Activated CD4-positive, alpha-beta T cell treated with anti-CD3 and anti-CD28 coated beads for 48 hours (primary cell): ENCODE data around the gene CHAF1A.

Experiments
- DNase-seq: peaks from one replicate; pipeline ENCODE4 v3.0.0-alpha.2; 2020

The CHAF1A gene

DNA sequence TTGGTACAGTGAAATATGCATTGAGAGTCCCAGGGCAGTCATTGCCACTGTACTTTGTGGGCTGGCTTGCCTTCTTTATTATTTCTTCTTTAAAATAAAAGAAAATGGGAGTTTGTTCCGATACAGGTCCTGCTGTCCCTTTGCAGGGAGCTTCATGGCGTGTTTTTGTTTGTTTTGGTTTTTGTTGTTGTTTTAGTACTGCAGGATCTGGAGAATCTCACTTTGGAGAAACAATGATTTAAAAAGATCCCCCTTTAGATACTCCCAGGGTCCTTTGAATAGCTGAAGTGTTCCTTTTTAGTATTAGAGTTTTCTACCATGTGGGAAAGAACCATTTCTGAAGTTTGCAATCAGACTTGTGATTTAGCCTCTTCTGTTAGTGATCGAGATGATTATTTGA lies 11.1 kb downstream of the CHAF1A start:
- no peak for DNase-seq

DNA sequence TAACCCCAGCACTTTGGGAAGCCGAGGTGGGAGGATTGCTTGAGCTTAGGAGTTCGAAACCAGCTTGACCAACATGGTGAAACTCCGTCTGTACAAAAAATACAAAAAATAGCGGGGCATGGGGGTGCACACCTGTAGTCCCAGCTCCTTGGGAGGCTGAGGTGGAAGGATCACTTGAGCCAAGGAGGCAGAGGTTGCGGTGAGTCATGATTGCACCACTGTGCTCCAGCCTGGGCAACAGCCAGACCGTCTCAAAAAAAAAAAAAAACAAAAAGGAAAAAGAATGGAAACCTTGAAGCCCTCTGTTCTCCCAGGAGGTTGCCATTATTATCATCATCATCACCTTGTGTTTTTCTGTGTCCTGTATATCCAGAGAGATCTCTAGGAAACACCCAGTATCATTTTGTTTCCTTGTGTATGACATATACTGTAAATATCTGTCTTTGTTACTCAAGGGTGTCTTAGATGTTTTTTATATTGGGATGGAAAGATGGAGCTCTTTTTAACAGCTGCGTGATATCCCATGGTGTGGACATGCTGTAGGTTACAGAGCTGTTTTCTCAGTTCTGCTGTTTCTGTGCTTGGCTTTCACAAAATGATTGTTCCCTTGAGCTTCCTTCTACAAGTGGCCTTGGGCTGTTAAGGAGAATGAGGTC lies 11.8 kb downstream of the CHAF1A start:
- DNase-seq: no peak

DNA sequence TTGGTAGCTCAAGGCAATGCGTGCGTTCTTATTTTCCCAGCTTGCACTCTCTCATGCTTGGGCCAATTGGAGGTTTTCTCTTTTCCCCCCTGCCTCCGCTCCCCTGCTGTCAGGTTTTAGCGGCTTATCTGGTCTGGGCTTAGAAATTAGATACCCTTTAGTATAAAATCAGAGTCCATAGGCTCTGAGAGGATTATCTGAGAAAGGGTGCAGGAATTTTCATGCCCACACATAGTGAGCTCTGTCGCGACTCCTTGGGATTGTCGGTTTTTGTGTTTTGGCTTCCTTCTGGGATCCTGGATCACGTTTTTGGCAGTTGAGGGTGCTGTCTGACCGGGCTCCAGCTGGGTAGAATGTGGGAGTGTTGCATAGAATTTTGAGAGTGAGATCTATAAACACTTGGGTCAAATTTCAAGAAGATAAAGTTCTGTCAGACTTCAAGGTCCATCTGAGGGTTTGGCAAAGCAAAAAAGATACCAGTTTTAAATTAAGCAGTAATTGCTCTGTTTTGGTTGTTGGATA lies 12.4 kb downstream of the CHAF1A start:
- DNase-seq: no peak

DNA sequence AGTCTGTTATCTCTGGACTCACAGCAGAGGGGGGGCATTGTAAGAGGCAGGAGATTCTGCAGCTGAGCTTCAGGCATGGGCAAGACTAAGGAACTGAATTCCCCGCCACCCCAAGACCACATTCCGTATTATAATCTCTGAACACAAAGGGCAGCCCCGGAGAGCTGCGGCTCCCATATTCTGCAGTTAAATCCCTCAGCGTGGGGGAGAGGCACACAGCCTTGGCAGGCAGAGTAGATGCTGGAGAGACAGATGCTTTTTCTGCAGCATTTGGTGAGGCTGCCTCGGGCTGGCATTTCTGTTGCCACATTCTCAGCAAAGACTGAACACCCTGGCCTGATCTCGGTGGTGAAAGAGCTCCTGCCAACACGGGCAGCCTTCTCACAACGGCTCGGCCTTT lies 12.9 kb downstream of the CHAF1A start:
- no peak for DNase-seq

DNA sequence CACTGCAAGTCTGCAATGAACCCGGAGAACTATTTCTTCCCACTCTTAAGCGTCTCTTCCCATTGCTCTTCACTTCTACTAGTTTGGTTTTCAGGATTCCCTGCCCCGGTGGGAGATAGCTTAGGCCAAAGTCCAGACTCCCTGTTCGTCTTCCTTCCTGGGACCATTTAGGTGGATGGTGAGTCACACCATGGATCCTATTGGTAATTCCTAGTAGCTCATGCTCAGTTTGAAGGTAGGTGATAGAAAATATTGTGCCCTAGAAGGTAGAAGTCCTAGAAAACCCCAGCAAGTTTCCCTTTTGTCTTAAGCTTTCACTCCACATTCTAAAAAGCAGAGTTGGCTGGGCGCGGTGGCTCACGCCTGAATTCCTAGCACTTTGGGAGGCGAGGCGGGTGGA lies 13.8 kb downstream of the CHAF1A start:
- DNase-seq: no peak

DNA sequence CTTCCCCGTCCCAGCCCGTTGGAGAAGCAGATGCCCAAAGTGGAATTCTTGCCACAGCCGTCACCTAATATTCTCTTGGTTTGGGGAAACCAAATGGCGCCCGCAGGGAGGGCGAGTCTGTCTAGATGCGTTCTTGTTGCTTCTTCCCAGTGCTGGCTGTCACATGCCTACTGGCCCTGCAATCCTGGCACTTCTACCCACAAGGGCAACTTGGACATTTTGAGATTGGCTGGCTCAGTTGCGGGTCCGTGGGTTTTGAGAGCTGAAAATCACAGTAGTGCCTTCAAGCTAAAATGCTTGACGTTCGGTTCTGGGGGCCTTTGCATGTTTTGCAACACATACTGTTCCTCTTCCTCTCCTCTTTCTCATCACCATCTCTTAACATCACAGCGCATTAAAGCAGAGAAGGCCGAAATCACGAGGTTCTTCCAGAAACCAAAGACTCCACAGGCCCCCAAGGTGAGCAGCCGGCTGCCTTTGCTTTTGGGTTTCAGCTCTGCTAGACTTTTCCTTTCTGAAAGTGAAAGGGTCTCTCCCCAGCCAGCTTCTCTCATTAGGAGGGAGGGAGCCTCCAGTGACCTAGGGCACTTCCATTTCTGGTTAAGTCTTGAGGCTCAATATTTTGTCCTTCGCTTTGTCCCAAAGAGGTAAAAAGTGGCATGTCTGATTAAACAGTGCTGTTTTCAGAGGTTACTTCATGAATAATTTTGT lies 21.1 kb downstream of the CHAF1A start:
- DNase-seq: no peak

DNA sequence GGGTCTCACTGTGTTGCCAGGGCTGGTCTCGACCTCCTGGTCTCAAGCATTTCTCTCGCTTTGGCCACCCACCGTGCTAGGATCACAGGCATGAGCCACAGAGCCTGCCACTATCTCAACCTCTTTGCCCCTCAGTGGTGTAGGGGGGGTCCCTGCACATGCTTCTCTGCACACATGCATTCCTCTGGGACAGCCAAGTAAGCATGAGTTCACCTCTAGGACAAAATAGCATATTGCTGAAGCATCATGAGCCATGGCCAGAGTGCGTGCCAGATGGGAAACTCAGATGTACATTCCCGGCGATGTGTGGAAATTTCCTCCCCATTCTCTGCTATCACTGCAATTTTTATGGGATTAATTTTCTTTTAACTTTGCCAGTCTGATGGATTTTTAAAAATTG lies 23.1 kb downstream of the CHAF1A start:
- no peak for DNase-seq

DNA sequence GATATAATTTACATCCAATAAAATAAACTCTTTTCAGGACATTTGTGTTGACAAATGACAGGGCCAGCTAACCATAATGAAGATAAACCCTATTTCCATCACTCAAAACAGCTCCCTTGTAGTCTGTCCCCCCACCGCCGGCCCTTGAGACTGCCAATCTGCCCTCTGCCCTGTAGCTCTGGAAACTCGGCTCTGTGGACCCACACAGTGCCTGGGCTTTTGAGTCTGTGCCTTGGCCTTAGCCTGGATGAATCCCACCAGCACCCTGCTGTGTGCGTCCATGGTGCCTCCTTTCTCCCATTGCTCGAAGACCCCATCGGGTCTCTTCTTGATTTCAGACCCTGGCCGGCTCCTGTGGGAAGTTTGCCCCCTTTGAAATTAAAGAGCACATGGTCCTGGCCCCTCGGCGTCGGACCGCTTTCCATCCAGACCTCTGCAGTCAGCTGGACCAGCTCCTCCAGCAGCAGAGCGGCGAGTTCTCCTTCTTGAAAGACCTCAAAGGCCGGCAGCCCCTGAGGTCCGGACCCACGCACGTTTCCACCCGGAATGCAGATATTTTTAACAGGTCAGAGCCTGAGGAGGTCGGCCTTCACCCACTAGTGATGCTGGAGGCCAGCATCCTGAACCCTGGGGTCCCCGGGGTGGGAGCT lies 26.0 kb downstream of the CHAF1A start:
- DNase-seq: no peak

DNA sequence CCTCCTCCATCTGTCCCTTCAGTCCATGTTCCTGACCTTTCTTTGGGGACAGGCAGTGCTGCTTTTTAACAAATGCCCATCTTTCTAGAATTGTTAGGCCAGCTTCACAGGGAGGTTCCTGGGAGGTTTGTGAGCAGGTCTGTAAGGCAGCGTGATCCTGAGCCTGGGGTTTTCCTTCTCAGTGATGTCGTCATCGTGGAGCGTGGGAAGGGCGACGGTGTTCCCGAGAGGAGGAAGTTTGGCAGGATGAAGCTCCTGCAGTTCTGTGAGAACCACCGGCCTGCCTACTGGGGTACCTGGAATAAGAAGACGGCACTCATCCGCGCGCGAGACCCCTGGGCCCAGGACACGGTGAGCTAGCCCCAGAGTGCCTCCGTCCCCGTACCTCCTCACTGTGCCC lies 26.8 kb downstream of the CHAF1A start:
- DNase-seq: no peak

DNA sequence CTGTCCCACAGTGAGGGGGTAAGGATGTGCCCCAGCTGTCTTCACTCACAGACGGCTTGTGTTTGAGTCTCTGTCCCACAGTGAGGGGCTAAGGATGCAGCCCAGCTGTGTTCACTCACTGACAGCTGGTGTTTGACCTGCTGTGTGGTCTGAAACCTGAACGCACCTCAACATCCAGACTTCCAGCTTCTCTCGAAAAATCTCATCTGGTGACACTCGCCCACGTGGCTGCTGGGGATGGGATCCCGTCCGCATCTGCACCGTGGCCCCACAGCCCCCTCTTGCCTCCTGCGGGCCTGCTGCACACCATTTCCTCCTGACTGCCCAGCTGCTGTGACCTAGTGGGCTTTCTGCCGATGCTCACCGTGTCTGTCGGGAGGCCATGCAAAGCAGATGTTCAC lies 27.3 kb downstream of the CHAF1A start:
- no peak for DNase-seq

DNA sequence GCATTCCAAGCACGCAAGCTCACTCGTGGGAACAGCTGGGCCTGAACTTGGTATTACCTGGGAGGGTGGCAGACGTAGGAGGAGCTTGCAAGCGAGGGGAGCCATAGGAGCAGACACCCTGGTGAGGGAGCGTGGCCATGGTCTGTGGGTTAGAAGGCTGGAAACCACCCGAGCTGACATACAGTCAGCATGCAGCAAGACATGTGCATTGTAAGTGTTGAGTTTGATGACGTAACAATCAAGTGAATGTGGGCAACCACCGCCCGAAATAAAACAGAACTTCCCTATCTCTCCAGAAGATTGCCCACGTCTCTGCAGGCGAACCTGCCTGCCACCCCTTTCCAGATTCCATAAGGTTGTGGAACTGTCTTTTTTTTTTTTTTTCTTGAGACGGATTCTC lies 28.3 kb downstream of the CHAF1A start:
- DNase-seq: no peak

DNA sequence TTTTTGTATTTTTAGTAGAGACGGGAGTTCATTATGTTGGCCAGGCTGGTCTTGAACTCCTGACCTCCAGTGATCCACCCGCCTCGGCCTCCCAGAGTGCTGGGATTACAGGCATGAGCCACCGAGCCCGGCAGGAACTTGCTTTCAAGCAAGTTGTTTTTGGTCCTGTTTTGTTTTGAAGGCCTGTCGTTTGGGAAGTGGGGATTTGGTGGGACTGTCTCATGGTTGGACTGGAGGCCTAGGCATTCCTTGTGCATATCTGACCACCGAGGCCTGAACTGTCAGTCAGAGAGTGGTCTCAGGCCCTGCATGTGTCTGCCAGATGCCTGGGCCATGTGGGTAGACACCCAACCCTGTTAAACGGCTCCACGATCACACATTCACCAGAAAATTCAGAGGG lies 28.9 kb downstream of the CHAF1A start:
- DNase-seq: no peak

DNA sequence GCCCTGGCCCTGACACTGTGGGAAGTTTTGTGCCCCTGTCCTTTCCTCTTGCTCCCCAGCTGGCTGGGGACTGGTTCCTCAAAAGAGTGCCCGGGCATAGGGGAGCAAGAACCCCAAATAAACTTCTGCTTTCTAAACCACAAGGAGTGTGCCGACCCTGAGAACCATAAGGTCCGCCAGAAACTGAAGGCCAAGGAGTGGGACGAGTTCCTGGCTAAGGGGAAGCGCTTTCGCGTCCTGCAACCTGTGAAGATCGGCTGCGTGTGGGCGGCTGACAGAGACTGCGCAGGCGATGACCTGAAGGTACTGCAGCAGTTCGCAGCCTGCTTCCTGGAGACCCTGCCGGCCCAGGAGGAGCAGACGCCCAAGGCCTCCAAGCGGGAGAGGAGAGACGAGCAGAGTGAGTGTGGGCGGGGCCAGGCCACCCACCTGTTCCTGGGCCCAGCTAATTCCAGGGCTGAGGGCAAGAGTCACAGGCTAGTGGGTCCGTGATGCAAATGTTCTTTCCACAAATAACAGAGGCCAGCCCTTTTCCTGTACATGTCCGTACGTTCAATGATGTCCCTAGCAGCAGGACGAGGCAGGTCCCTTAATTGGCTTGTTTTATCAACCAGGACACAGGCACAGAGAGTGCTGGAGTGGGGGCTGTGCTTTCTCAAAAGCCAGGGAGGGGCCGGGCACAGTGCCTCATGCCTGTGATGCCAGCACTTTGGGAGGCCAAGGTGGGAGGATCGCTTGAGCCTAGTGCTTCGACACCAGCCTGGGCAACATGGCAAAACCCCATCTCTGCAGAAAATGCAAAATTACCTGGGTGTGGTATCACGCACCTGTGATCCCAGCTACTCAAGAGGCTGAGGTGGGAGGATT lies 29.6 kb downstream of the CHAF1A start:
- DNase-seq: no peak

DNA sequence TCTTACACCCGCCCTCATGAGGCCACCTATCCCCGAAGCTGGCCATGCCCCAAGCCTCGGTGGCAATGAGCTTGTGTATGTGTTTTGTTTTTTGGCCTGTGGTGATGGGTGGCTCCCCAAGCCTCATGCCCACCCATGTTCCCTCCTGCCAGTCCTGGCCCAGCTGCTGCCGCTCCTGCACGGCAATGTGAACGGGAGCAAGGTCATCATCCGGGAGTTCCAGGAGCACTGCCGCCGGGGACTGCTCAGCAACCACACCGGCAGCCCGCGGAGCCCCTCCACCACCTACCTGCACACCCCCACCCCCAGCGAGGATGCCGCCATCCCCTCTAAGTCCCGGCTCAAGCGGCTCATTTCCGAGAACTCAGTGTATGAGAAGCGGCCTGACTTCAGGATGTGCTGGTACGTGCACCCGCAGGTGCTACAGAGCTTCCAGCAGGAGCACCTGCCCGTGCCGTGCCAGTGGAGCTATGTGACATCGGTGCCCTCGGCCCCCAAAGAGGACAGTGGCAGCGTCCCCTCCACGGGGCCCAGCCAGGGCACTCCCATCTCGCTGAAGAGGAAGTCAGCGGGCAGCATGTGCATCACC lies 30.6 kb downstream of the CHAF1A start:
- DNase-seq: no peak

DNA sequence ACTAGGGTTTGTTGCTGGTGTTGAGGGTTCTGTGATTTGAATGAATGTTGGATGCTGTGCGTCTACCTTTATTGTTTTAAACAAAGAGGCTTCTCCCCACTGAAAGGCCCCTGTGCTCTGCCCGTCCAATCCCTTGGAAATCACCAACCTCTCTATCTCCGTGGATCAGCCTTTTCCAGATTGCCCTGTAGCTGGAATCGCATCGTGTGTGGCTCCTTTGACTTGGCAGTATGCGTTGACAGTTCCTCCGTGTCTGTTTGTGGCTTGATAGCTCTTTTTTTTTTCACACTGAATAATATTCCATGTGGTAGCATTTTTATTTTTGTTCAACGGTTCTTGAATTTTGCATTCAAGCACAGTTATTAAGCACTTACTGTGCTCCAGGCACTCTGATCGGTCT lies 32.0 kb downstream of the CHAF1A start:
- no peak for DNase-seq

DNA sequence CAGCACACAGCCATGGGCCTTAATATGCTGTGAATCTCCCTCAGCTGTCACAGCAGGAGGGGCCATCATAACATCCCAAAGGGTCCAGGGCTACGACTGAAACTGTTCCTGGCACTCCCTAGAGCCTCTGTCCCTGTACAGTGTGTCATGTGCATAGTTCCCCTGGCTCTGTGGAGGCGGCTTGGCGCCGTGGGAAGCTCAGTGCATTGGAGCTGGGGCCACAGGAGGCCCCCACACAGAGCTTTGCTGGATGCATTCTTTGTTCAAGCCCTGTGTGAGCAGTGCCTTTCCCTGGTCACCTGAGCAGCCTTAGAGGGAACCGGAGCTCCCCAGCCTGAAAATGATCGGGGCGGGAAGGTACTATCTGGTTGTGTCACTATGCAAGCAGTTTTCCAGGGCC lies 33.8 kb downstream of the CHAF1A start:
- no peak for DNase-seq

DNA sequence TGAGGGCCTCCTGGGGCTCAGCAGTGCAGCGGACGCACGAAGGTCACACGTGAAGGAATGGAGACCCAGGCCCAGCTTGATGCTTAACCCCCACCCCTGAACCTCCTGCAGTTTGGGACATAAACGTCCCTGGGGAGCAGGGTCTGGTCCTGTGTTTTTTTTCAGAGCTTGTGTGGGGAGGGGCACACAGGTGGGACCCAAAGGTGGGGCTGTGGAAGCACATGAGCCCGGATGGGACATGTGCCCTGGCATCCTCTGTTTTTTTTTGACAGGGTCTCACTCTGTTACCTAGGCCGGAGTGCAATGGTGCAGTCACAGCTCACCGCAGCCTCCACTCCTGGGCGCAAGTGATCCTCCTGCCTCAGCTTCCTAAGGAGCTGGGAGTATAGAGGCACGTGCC lies 34.7 kb downstream of the CHAF1A start:
- no peak for DNase-seq

DNA sequence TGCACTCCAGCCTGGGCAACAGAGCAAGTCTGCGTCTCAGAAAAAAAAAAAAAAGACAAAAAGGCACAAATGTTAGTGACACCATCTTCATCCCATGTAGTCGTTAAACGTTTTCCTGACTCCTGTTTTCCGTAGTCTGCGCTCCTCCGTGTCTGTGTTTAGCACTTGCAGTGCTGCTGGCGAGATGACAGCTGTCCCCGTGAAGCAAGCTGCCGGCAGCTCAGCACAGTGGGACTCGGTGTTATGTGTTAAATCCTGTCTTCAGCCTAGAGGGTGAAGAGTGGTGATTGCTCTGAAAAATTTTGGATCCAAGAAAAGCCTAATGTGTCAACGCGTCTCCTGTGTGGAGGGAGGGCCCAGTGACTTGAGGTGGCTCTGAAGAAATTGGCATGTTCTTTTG lies 36.8 kb downstream of the CHAF1A start:
- no peak for DNase-seq

DNA sequence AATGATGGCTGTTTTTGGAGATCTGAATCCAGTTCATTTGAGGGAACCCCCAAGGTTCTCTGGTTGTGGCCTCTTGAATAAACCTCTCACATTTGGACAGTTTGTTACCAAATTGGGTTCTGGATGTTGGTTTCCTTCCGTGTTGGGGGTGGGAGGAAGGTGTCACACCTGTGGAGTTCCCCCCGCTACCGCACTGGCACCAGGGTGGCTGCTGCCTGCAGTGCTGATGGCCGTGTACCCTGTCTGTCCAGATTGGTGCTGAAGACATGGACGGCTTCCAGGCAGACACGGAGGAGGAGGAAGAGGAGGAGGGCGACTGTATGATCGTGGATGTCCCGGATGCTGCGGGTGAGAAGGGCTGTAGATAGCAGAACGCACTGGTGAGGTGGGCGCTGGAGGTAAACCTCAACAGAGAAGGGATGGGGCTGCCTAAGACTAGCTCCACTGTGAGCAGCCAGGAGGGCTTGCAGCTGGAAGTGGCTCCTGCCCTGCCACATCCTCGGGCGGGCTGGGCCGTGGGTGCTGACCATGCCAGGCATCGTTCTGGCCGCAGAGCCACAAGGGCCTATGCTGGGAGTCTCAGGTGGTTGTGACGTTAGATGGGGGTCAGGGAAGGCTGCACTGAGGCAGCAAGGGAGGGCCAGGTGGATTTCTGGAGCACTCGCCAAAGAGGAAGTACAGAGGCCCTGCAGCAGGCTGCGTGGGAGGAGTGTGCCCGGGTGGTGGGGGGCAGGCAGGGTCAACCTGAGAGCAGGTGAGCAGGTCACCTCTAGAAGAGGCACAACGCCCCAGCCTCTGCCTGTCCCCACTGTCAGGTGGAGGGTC lies 39.8 kb downstream of the CHAF1A start:
- DNase-seq: no peak

DNA sequence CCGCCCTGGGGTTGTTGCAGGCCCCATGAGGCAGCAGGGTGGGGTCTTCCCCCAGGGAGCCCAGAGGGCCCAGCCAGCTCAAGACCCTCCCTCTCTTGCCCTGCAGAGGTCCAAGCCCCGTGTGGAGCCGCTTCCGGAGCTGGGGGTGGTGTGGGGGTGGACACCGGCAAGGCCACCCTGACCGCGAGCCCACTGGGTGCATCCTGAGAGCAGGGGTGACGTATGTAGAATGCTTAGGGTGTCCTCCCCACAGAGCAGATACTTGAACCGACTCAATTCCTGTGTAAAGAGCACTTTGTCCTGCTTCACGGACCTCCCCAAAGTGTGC lies 40.3 kb downstream of the CHAF1A start:
- DNase-seq: no peak

DNA sequence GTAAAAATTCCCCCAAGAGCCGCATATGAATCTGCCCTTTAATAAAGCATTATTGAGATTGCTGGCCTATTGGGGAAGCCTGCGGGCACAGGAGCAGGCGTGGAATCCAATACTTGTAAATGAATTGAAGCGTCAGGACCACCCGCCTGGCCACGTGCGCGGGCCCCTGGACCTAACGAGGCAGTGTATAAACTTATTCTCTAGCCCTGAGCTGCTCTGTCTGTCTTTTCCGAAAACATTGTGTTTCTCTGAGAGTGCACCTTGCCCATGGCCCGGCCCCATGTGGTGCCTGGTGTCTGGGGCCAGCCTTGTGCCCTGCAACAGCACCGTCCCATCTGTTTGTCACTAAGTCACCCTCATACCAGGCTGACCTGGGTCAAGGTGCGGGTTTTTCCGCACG lies 40.7 kb downstream of the CHAF1A start:
- no peak for DNase-seq
